Superior temporal gyrus (tissue), 1 donor: ENCODE results near the gene PRKCZ.

Experiments used
- DNase-seq: peaks from one replicate; pipeline ENCODE4 v3.0.0-alpha.2; 2016; ENCODE audit errors: extremely low spot score

The PRKCZ gene

DNA sequence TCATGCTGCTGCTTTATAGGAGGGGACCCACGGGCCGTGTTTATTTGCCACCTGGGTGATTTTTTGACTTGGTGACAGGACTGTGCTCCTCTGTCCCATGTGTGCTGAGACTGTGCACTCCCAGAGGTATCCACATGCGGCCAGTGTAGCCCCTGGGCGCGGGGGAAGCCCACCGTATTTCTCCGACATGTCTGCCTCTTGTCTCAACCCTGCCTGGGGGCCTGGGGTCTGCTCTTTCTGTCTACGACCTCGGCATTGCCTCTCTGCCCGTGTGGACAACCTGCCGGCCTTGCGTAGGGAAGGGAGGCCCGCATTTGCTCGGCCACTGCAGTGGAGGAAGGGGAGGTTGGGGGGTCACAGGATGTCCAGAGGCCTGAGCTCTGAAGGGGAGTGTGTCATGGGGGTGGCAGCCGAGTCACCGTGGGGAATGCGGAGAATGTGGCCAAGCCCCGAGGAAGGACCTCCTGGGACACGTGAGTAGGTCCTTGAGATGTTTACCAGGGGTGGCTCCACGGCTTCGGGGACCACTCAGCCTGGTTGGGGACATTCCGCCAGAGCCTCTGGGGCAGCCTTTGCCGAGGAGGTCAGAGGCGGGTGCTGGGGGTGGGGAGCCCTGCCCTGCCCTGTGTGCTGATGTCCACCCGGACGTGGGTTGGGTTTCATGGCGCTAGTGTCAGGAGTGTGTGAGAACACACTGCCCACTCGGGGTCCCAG, 11.0 kb downstream of the PRKCZ start:
- no peak for DNase-seq

- DNase-seq, result no peak
Measured at GRCh38 chr1:2065699-2066098, 15.5 kb downstream of the PRKCZ start.

GRCh38 chr1:2067393-2067792, 17.2 kb downstream of the PRKCZ start:
- DNase-seq, result no peak

- DNase-seq, result no peak
Measured at GRCh38 chr1:2067981-2068380, 17.8 kb downstream of the PRKCZ start.

GRCh38 chr1:2068951-2069350, 18.7 kb downstream of the PRKCZ start:
- no peak for DNase-seq

DNA sequence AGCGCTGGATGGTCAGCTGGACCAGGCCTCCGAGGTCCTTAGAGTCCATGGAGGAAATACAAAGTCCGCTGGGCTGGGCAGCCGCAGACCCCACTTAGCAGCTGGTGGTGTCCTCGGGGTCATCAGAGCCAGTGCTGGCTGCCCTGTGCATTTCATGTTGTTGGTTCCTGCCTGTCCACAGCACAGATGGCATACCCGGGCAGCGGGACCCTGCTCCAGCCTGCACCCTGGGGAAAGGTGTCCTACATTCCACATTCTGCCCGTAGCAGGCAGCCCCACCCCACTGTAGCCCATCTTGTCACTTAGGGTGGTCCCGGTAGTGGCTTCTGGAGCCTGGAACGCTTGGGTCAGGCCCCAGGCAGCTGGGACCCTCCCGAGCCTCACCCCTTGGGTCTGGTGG, 19.8 kb downstream of the PRKCZ start:
- no peak for DNase-seq

- DNase-seq, result no peak
Measured at GRCh38 chr1:2070800-2071530, 20.8 kb downstream of the PRKCZ start.

- no peak for DNase-seq
Measured at GRCh38 chr1:2072109-2072806, 22.0 kb downstream of the PRKCZ start.

DNA sequence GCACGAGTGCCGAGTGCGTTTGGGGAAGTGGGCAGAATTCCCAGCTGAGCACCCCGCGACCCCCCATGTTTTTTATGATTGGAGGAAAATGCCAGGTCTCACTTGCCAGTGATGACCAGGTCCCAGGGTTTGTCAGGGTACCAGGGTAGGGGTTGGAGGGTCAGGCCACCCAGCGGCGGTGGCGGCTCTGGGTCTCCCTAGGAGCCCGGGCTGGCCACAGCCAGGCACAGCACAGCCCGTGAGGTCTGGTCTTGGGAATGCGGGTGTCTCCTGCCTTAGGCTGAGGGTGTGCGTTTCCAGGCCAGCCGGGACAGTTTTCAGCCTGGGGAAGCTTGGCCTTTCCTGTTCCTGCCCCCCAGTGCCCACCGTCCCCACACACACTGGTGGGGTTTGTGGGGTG, 22.7 kb downstream of the PRKCZ start:
- no peak for DNase-seq

GRCh38 chr1:2073382-2074230, 23.4 kb downstream of the PRKCZ start:
- DNase-seq, result peak; percentile 90

- no peak for DNase-seq
Measured at GRCh38 chr1:2074396-2074795, 24.2 kb downstream of the PRKCZ start.

GRCh38 chr1:2074944-2075740, 24.9 kb downstream of the PRKCZ start:
- DNase-seq, result peak; percentile 61

DNA sequence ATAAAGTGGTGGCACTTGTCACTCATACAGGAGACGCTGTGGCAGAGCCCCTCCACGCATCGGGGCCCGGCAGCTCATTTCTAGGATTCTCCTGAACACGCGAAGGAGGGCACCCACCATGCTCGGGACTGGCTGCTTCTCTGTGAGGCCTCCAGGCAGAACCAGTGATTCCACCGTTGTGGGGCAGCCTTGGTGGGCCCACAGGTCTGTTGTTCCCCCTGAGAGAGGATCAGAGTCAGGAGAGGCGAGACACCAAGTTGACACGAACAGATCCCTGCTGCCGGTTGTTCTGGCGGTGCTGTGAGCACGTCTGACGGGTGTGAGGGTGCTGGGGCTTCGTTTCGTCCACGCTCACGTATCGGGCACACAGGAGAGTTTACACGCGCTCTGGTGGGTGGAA, 26.6 kb downstream of the PRKCZ start:
- no peak for DNase-seq

DNA sequence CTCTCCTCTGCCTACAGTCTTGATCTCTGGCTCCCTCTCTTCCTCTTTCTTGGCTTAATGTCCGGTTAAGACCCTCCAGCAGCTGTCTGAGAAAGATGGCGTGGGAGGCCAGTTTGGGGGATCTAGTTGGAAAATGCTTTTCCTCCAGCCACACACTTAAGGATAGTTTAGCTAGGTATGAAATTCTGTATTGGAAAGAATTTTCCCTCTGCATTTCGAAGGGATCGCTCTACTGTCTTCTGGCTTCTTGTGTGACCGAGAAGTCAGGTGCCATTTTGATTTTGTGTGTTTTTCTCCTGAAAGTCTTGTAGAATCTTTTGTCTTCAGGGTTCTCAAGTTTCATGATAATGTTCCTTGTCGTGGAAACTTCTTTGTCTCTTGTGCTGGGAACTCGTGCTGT, 28.0 kb downstream of the PRKCZ start:
- DNase-seq, result no peak

DNA sequence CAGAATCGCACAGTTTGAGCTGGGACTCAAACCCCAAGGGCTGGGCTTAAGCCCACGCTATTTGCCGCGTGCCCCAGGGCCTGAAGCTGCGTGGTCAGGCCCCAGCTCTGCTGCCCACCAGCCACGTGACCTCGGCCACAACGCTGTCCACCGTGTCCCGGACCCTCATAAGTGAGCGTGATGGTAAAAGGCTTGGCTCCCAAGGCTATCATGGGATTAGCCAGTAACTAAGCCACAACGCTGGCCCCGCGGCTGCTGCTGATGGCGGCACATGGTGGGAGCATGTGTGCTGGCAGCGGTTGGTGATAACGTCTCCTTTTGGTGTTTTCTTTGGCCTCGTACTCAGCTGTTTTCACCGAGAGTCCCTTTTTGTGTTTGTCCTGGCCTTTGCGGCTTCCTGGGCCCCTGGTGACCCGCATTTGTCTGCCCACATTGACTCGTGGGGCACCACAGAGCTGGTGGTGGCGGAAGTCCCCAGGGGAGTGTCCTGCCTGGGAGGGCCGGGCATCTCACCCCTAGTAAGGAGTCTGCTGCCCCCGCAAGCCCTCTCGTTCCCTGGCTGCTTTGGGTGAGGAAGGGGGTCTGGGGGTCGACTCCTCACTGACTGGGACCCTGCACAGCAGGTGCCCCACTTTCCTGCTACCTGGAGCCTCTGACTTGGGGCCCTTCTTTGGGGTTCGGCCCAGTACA, 29.3 kb downstream of the PRKCZ start:
- no peak for DNase-seq

- DNase-seq, result no peak
Measured at GRCh38 chr1:2080140-2080539, 29.9 kb downstream of the PRKCZ start.

DNA sequence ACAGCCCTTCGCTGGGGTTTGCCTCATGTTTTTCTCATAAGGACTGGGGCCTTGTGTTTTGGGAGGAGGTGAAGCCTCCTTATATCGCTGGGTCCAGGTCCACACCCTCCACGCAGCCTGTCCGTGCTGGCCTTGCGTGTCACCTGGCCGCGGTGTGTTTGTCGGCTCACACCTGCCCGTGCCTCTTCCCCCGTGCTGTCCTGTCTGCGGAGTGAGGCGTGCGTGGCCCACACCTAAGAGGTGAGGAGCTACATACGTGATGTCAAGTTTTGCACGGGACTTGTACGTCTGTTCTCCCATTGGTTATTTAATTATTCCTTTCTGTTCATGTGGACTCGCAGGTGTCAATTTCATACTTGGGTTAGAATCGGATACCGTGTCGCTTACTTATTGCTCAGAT, 30.7 kb downstream of the PRKCZ start:
- DNase-seq, result no peak

DNA sequence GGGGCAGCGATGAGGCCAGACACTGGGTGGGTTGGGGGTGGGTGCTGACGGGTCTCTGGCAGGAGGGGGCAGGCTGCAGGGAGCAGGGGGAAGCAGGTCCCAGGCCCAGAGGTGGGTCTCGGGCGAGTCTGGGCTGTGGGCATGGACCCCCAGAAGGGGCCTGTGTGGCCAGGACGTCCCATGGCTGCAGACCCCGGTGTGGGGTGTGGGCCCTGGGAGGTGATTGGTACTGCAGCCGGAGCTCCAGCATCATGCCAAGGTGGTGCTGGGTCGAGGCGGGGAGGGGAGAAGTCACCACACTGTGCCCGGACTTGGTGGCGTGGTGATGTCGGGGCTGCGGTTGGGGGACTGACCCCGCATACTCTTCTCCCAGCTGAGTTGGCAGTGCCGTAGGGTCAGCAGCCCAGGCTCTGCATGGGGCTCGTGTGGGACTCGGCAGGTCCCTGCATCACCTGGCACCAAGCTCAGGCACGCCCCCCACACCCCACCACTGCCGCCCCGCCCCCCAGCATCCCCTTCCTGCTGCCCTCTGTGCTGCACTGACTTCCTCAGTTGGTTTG, 31.2 kb downstream of the PRKCZ start:
- DNase-seq, result no peak

DNA sequence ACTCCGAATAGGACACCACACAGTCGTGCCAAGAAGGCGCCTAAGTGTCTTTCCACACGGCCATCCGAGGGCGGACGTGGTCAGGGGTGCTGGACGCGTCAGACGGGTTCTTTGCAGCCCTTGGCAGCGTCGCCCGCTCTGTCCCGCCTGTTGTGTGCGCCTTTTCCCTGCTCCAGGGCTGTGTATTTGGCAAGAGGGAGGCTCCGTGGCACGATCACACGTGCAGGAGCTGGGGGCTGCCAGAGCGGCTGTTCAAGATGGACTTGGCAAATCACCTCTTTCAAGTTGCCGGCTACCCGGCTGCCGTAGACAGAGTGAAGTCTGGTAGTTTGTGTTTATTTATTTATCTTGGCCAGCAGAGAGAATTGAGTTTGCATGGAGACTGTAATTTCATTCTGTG, 31.9 kb downstream of the PRKCZ start:
- DNase-seq, result no peak

DNA sequence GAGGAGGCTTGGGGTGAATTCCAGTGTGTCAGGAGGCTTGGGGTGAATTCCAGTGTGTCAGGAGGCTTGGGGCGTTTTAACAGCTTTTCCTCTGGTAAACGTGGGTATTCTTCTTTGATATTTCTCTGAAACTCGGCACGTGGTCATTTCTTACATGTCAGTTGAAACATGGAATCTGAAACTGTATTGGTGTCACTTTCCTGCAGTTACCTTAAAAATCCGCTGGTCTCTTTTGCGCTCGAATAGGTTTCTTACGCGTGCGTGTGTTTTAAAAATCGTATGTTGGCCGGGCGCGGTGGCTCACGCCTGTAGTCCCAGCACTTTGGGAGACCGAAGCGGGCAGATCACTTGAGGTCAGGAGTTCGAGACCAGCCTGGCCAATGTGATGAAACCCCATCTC, 33.5 kb downstream of the PRKCZ start:
- DNase-seq, result no peak
